GM08714 (cell line): ENCODE data around the gene FGFBP1.

Experiments
- H3K4me3 ChIP-seq: fragments of 200-500 bp; sonication (Bioruptor generic); 2 replicates; pipeline ENCODE4 v1.5.1; 2014; ENCODE audit warnings: mild to moderate bottlenecking, low read length, inconsistent platforms
- ZNF274 ChIP-seq: IDR thresholded peaks from 2 replicates; pipeline ENCODE4 v1.6.1; 2012; ENCODE audit warnings: mild to moderate bottlenecking, low read depth, low read length

Gene FGFBP1

GRCh38 chr4:15958562-15958961, 20.0 kb upstream of the FGFBP1 start:
- H3K4me3 ChIP-seq: no peak overlapping the region
- no peak for TF ChIP-seq ZNF274

- no peak overlapping the region for H3K4me3 ChIP-seq
- TF ChIP-seq ZNF274: no peak
These were observed 17.8 kb upstream of the FGFBP1 start for GRCh38 chr4:15956179-15956850.

GRCh38 chr4:15955670-15956069, 17.1 kb upstream of the FGFBP1 start:
- TF ChIP-seq ZNF274: no peak
- no peak overlapping the region for H3K4me3 ChIP-seq

- TF ChIP-seq ZNF274: no peak
These were observed 15.1 kb upstream of the FGFBP1 start for GRCh38 chr4:15953625-15954024.

DNA sequence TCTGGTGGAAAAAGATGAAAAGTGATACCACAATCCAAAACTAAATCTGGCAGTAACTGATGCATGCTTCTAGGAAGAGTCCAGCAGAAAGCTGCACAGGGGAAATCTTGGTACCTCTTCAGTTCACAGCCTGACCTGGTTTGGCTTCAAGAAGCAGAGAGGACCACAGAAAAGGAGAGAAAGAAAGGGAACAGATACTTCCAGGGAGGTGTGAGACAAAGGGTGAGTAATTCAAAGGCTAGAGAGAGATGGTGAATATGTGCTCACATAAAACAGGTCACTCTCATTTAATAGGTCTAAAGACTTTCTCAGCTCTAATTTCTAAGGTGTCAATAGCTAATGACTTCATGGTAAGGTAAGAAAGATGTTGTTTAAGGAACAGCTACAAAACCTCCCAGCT, 13.2 kb upstream of the FGFBP1 start:
- H3K4me3 ChIP-seq: no peak overlapping the region
- no peak for TF ChIP-seq ZNF274

More at GRCh38 chr4:15953625-15954024, 15.1 kb upstream of the FGFBP1 start:
- H3K4me3 ChIP-seq: no peak overlapping the region

GRCh38 chr4:15948826-15949225, 10.3 kb upstream of the FGFBP1 start:
- TF ChIP-seq ZNF274: no peak
- H3K4me3 ChIP-seq: no peak overlapping the region

GRCh38 chr4:15947684-15948083, 9.1 kb upstream of the FGFBP1 start:
- TF ChIP-seq ZNF274: no peak
- H3K4me3 ChIP-seq: no peak overlapping the region

GRCh38 chr4:15945516-15945915, 7.0 kb upstream of the FGFBP1 start:
- TF ChIP-seq ZNF274: no peak
- no peak overlapping the region for H3K4me3 ChIP-seq

GRCh38 chr4:15944895-15945294, 6.4 kb upstream of the FGFBP1 start:
- no peak for TF ChIP-seq ZNF274
- H3K4me3 ChIP-seq: no peak overlapping the region

DNA sequence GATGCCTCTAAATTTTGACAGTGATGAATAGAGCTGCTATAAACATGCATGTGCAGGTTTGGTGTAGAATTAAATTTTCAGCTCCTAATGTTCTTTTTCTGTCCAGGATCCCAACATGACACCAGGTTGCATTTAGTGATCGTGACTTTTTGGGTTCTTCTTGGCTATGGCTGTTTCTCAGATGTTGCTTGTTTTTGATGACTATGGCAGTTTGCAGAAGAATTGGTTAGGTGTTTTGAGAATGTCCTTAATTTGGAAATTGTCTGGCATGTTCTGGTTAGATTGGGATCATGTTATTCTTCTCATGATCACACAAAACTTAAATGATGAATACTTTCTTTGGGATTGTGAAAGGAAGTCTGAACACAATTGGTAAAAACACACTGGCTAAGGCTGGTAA, 3.7 kb upstream of the FGFBP1 start:
- TF ChIP-seq ZNF274: no peak
- H3K4me3 ChIP-seq: no peak overlapping the region

DNA sequence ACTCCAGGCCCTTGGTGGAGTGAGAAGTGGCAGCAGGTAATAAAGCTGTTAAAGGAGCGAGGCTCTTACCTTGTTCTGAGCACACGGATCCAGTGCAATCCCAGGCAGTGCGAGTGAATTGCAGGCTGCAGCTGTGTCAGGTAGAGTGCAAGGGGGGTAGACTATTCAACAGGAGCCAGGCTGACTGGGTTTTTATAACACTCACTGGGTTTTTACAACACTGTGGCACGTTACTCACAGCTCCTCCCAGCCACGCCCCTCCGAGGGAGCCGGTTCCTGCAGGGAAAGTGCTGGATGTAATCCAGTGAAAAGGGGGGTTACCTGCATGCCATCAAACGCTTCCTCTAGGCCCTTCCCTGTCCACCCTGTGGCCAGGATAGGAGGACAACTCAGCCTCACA, 358 bp downstream of the FGFBP1 start:
- H3K4me3 ChIP-seq: no peak overlapping the region

DNA sequence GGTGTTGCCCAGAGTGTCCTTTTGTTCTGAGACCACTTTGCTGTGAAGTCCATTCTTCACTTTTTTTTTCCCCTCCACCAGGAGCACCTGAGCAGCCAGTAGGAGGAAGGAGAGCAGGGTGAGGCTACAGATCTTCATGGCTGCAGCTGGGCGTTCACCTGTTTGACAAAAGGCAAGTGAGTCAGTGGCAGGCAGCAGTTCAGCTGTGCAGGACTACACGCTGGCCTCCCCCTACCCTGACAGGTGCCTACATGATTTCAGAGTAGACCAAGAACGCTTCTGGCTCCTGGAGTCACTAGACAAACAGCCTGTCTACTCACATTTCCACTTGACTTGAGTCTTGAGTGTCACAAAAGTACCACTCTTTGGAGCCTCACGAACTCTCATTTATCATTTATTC, 2.0 kb downstream of the FGFBP1 start:
- H3K4me3 ChIP-seq: no peak overlapping the region
- TF ChIP-seq ZNF274: no peak

More for the DNA sequence above, 358 bp downstream of the FGFBP1 start:
- TF ChIP-seq ZNF274: no peak

- H3K4me3 ChIP-seq: no peak overlapping the region
- no peak for TF ChIP-seq ZNF274
These were observed 2.8 kb downstream of the FGFBP1 start for GRCh38 chr4:15935504-15936402.

DNA sequence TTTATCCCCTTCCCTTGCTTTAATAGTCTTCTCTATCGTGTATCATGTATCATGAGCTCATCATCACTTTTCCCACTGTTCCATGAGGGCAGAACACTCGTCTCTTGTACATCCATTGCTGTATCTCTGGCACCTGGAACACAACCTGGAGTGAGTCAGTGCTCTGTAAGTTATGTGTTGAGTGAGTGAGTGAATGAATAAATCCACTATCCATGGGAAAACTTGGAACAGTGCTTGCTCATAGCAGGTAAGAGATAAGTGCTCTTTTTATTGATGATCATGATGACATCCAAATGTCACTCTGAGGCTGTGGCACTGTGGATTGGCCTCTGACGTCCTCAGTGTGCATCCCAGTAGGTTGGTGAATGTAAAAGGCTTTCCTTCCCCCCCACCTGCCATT, 4.3 kb downstream of the FGFBP1 start:
- H3K4me3 ChIP-seq: no peak overlapping the region
- no peak for TF ChIP-seq ZNF274
